ENCODE data around the gene POU2F3. TPM values are rescaled to one million over a fixed set of nuclear protein-coding genes. Genes with fewer than 3 reads are reported as not detected.

The POU2F3 gene
- total RNA-seq, 4 donors from 2014 or later, result not detected

GRCh38 chr11:120281143-120281795, 41.3 kb downstream of the POU2F3 start:
- no peak for DNase-seq (ENCODE audit: extremely low spot score)
- 70% methylated on average over 7 of the region's 7 CpGs for WGBS
- H3K9me3 ChIP-seq, result no peaks in the 10 kb centered on the region
- H3K4me3 ChIP-seq, result no peak overlapping the region
- intact Hi-C loops (cut with DNase I), result no loop called here
- H3K27ac ChIP-seq (replicated peaks in 1 of 4), result no peak overlapping the region
- H3K36me3 ChIP-seq, result no peaks in the 10 kb centered on the region
- H3K27me3 ChIP-seq, result no peaks in the 10 kb centered on the region
- H3K4me1 ChIP-seq, result no peaks in the 10 kb centered on the region
- no peak for TF ChIP-seq EP300 (IDR thresholded peaks at IDR 0.05)
- no peak for TF ChIP-seq POLR2AphosphoS5 (IDR thresholded peaks at IDR 0.05)
- no peak for TF ChIP-seq POLR2A (IDR thresholded peaks at IDR 0.05; ENCODE audit: low read depth)
- TF ChIP-seq CTCF (IDR thresholded peaks at IDR 0.05), result no peak

GRCh38 chr11:120283124-120283523, 43.2 kb downstream of the POU2F3 start:
- 70% methylated on average over 1 of the region's 2 CpGs for WGBS
- DNase-seq (ENCODE audit: extremely low spot score), result no peak
- intact Hi-C loops (cut with DNase I), result no loop called here
- Histone ChIP-seq H3K27ac (replicated peaks in 1 of 4) (no peak overlapping the region), H3K36me3 (no peaks in the 10 kb centered on the region), H3K4me3 (no peak overlapping the region), H3K9me3 (no peaks in the 10 kb centered on the region), H3K27me3 (peaks cover 0 to 5% (median 2%) of the 10 kb centered on the region in 4 donors), H3K4me1 (no peaks in the 10 kb centered on the region)
- TF ChIP-seq CTCF (IDR thresholded peaks at IDR 0.05) (no peak), POLR2A (IDR thresholded peaks at IDR 0.05; ENCODE audit: low read depth) (no peak), EP300 (IDR thresholded peaks at IDR 0.05) (no peak), POLR2AphosphoS5 (IDR thresholded peaks at IDR 0.05) (no peak)

- TF ChIP-seq CTCF (IDR thresholded peaks at IDR 0.05), result no peak
- no peak for TF ChIP-seq EP300 (IDR thresholded peaks at IDR 0.05)
- no peak for TF ChIP-seq POLR2A (IDR thresholded peaks at IDR 0.05; ENCODE audit: low read depth)
- no peak for TF ChIP-seq POLR2AphosphoS5 (IDR thresholded peaks at IDR 0.05)
- intact Hi-C loops (cut with DNase I), result no loop called here
- DNase-seq (ENCODE audit: extremely low spot score), result no peak
- Histone ChIP-seq H3K9me3 (no peaks in the 10 kb centered on the region), H3K27ac (replicated peaks in 1 of 4) (no peak overlapping the region), H3K4me3 (no peak overlapping the region), H3K36me3 (no peaks in the 10 kb centered on the region), H3K27me3 (peaks cover 0 to 5% (median 2%) of the 10 kb centered on the region in 4 donors), H3K4me1 (no peaks in the 10 kb centered on the region)
- 90% methylated on average over 3 of the region's 6 CpGs for WGBS
Measured at GRCh38 chr11:120284272-120284671, 44.3 kb downstream of the POU2F3 start.

GRCh38 chr11:120285256-120285655, 45.3 kb downstream of the POU2F3 start:
- no peaks in the 10 kb centered on the region for H3K4me1 ChIP-seq
- WGBS, result 81% methylated on average over 4 of the region's 4 CpGs
- no peak for DNase-seq (ENCODE audit: extremely low spot score)
- no peak overlapping the region for H3K27ac ChIP-seq (replicated peaks in 1 of 4)
- H3K9me3 ChIP-seq, result no peaks in the 10 kb centered on the region
- H3K27me3 ChIP-seq, result peaks cover 0 to 5% (median 2%) of the 10 kb centered on the region in 4 donors
- intact Hi-C loops (cut with DNase I), result no loop called here
- TF ChIP-seq CTCF (IDR thresholded peaks at IDR 0.05), result no peak
- TF ChIP-seq POLR2A (IDR thresholded peaks at IDR 0.05; ENCODE audit: low read depth), result no peak
- TF ChIP-seq POLR2AphosphoS5 (IDR thresholded peaks at IDR 0.05), result no peak
- TF ChIP-seq EP300 (IDR thresholded peaks at IDR 0.05), result no peak
- no peak overlapping the region for H3K4me3 ChIP-seq
- no peaks in the 10 kb centered on the region for H3K36me3 ChIP-seq

- Histone ChIP-seq H3K27me3 (peaks cover 0 to 22% (median 2%) of the 10 kb centered on the region in 4 donors), H3K9me3 (no peaks in the 10 kb centered on the region), H3K4me3 (no peak overlapping the region), H3K27ac (replicated peaks in 1 of 4) (no peak overlapping the region), H3K36me3 (no peaks in the 10 kb centered on the region), H3K4me1 (no peaks in the 10 kb centered on the region)
- intact Hi-C loops (cut with DNase I), result no loop called here
- DNase-seq (ENCODE audit: extremely low spot score), result no peak
- TF ChIP-seq POLR2AphosphoS5 (IDR thresholded peaks at IDR 0.05), result no peak
- no peak for TF ChIP-seq POLR2A (IDR thresholded peaks at IDR 0.05; ENCODE audit: low read depth)
- WGBS, result 90% methylated on average over 2 of the region's 2 CpGs
Measured at GRCh38 chr11:120288021-120288420, 48.1 kb downstream of the POU2F3 start.

Data from esophagus muscularis mucosa (tissue), 4 donors.